GM18909 (cell line): ENCODE results near the gene PLPP2.

Experiments used
- ATAC-seq: cut with Tn5 transposase; IDR thresholded peaks from one replicate; pipeline ENCODE4 v1.9.1; 2021; ENCODE audit warnings: mild to moderate bottlenecking; ENCODE audit not compliant: unreplicated experiment, poor library complexity

The PLPP2 gene

GRCh38 chr19:294946-295686 is 3.9 kb upstream of the PLPP2 start:
- ATAC-seq, result no peak

- no peak for ATAC-seq
These were observed 3.2 kb upstream of the PLPP2 start for GRCh38 chr19:294341-294945.

- no peak for ATAC-seq
These were observed 2.4 kb upstream of the PLPP2 start for GRCh38 chr19:293436-294110.

DNA sequence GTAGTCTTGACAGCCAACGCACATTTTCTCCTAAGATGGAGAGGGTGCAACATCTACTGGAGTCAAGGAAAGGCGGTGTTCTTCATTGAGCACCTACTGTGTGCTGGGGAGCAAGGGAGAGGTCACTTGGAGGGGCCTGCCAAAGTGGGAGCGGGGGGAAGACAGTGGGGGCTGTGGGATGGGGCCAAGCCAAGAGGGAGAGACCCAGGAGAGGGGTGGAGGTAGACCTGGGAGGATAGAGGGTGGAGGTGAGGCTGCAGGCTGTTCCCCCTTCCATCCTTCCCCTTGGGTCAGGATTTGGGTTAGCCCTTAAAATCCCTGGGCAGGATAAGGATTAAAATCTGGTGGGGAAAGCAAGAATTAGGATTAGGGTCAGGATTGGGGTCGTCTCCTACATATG is 1.7 kb upstream of the PLPP2 start:
- ATAC-seq, result no peak

DNA sequence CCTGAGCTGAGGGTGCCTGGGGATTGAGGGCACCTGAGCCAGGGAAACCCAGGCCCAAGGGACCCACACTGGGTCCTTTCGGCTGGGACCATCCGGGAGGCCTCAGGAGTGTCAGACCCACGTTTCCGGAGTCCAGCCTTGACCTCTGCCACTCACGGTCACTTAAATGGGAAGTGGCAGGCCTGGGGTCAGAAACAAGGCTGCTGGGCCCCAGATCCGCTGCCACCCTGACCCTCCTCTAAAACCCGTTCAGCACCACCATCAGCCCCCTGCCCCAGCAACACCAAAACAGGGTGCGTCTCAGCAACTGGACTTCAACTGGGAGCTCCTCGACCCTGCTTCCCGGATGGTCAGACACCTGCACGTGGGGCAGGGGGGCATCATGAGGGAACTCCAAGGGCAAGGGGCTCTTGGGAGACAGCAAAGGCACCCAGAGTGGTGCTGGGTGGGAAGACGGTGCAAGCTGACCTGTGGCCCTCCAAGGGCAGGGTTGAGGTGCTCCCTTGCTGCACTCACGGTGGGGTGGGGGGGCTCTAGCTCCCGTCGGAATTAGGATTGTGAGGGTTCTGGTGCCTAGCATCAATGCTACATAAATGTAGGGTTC is 1.2 kb upstream of the PLPP2 start:
- ATAC-seq, result no peak

- no peak for ATAC-seq
These were observed 518 bp upstream of the PLPP2 start for GRCh38 chr19:291561-292280.

DNA sequence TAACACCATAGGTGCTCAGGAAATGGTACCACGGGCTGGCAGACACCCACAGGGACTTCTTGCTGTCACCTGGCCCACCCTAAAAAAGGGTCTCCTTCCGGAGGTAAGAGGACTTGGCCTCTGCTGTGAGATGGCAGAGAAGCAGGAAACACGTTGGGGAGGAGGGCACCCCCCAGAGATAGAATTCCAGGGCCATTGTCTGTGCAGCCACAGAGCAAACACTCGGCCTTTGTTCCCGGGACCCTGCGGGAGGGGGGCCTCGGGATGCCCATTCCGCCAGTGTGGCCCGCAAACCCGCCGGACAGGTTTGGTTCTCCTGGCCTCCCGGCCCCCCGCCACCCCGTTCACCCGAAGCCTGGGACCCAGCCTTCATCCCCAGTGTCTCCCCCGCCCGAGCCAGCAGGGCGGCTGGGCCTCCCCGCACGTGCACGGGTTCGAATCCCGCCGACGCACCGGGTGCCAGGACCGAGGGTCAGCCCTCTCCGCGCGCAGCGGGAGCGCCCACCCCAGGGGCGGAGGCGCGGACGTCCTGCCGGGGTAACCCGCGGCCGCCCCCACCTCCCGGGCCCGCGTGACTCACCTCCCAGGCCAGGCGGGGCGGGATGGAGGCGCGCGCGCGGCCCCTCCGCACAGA is 714 bp downstream of the PLPP2 start:
- ATAC-seq, result no peak

DNA sequence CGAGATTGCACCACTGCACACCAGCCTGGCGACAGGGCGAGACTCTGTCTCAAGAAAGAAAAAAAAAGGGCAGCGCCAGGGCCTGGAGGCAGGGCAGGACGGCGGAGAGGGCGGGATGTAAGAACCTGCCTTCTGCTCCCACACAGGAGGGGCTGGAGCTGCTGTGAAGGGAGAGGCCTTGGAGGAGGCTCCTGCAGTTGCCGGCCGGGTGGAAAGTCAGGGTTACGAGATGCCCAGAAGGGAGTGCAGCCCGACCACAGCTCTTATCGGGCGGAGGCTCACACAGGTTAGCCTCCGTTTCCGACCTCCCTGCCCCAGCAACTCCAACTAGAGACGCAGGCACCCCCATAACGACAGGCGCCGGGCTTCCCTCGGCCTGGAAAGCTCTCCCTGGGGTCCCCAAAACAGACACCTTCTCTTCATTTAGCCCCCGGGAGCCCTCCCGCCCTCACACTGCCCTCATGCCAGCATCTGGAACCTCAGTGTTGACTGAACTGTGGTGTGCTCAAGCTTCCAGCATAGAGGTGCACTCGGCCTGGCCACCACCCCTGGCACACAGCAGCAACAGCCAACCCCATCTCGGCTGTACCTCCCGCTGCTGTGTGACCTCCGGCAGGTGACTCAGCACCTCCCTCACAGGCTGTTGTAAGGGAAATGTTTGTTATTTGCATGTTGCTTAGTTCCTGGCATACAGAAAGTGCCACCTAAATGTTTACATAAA is 1.4 kb downstream of the PLPP2 start:
- no peak for ATAC-seq

DNA sequence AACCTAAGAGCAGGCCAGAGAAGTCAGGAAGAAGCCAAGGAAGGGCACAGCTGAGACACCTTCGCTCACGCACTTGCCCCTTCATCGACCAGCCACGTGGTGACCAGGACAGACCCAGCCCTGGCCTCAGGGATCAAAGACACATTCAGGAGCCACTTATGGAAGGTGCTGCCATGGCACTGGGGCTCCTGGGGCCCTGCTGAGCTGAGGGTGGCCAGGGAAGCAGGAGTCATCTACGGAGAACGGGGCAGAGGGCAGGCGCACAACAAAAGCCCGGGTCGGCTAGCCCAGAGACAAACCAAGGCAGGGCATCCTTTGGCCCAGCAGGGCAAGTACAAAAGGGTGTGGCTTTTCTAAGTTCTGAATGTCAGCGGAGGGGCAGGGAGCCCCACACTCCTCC is 2.3 kb downstream of the PLPP2 start:
- no peak for ATAC-seq

DNA sequence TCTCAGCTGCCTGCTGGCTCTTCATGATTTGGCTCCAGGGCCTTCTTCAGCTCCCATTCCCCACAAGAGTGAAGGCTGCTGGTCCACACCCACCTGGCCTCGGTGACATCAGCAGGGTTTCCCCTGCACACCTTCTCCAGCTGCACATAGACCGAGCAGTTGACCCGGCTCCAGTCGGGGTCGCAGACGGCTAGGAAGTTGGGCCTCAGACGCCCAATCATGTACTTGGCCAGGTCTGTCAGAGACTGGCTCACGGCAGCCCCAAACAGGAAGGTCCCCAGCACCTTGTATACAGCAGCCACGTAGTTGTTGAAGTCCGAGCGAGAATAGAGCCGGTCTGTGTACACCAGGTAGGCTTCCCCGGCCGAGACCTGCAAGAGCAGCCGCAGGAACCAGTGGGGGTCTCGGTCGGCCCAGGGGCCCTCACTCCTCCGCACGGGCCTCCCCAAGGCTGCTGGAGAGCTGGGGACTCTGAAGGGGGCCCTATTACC is 3.8 kb downstream of the PLPP2 start:
- ATAC-seq, result no peak

- no peak for ATAC-seq
These were observed 7.8 kb downstream of the PLPP2 start for GRCh38 chr19:283395-283794.

GRCh38 chr19:282501-282900 is 8.7 kb downstream of the PLPP2 start:
- ATAC-seq, result no peak

GRCh38 chr19:281992-282391 is 9.2 kb downstream of the PLPP2 start:
- no peak for ATAC-seq

GRCh38 chr19:281156-281853 is 9.9 kb downstream of the PLPP2 start:
- ATAC-seq, result no peak

DNA sequence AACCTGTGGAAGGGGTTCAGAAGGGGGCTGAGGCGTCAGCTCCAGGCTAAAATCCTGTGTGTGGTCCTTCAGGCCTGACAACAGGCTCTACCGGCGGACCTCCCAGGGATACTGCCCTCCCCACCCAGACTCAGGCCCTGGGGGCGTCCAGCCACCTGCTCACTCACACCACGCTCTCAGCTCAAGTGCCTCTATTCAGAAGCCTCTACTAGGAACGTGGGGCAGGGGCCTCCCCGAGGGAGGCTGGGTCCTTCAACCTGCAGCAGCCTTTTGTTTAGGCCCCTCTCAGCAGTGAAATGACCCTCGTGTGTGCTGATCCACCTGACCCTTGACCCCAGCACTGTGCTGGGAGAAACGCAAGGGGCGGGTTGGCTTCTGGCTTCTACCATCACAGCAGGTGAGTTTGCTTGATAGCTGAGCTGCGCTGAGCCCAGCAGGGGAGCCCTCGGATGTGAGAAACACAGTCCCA is 10.6 kb downstream of the PLPP2 start:
- no peak for ATAC-seq

GRCh38 chr19:279656-280055 is 11.5 kb downstream of the PLPP2 start:
- ATAC-seq, result no peak

DNA sequence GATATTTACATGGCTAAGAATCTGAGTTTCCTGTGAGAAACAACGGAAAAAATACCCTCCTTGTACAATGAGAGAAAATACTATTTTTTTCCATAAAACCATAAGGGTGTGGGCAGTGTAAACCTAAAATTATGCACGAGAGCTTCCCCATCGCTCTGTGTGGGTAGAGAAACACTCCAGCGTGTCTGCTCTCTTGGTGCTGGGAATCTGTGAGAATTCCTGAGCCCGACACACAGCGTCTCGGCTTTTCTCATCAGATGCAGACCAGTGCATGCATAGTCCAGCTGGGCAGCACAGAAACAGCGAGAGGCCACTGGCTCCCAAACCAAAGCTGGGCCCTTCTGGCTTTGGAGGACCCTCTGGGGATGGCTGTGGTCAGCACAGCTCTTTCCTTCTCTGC is 12.0 kb downstream of the PLPP2 start:
- ATAC-seq, result no peak

DNA sequence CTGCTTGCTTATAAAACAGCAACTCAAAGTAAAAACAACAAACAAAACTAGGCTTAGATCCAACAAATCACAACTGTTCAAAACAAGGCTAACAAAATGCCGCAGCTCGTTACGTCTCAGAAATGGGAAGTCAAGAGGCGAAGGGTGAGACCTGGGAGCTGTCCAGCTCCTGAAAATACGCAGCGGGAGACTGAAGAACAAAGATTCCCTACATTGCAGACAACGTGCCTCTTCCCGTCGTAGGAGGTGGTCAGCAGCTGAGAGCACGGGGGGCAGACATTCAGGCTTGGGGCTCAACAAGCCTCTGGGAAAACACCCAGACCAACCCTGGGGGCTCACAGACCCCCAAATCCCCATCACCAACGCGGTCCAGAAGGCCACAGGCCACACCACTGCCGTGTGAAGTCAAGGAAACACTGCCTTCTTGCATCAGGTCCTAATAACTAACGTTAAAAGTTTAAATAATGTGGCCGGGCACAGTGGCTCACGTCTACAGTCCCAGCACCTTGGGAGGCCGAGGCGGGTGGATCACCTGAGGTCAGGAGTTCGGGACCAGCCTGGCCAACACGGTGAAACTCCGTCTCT is 13.5 kb downstream of the PLPP2 start:
- no peak for ATAC-seq
